SK-N-SH (cell line): ENCODE measurements around the gene P2RY14. TPM values are rescaled to one million over a fixed set of nuclear protein-coding genes. Genes with fewer than 3 reads are reported as not detected.

Source experiments
- CTCF ChIA-PET: fragments of 300-600, 350-600 bp; formaldehyde crosslinking; extraction: SDS; loops from one replicate; lab custom pipeline; 2021; lab: Yijun Ruan, JAX
- POLR2A ChIA-PET: fragments of 350-600 bp; sonication (Branson Sonifier 250); formaldehyde crosslinking; extraction: SDS; loops from one replicate; lab custom pipeline; 2020; ENCODE audit warnings: antibody characterized with exemption, inconsistent platforms; lab: Yijun Ruan, JAX
- DNase-seq: peaks from one replicate; pipeline ENCODE4 v3.0.0; 2012
- H2AFZ ChIP-seq: fragments of 200-600 bp; sonication (generic); 2 replicates; pipeline ENCODE4 v1.8.1; 2016; ENCODE audit warnings: antibody characterized with exemption, mild to moderate bottlenecking, low read depth
- H3F3A ChIP-seq: fragments of 200-600 bp; sonication (generic); replicated peaks from 2 replicates; pipeline ENCODE3; 2016; ENCODE audit warnings: antibody characterized with exemption, mild to moderate bottlenecking; ENCODE audit not compliant: insufficient read depth
- H3K27ac ChIP-seq, 2 experiments: fragments of 200-500 bp in 1 of 2; fragments of 200-600 bp in 1 of 2; sonication (Bioruptor generic) in 1 of 2; sonication (generic), shearing (Covaris generic) in 1 of 2; 2 replicates each; pipeline versions ENCODE4 v1.5.1 to v1.6.1; 2014 to 2016; ENCODE audit warnings: low read depth in 2 of 2, inconsistent platforms in 1 of 2, low read length in 1 of 2, mild to moderate bottlenecking in 1 of 2, mixed read lengths in 1 of 2
- H3K27me3 ChIP-seq: fragments of 200-600 bp; sonication (generic), shearing (Covaris generic); 2 replicates; pipeline ENCODE4 v1.6.1; 2016; ENCODE audit warnings: mixed run types; ENCODE audit not compliant: insufficient read depth
- H3K36me3 ChIP-seq, 2 experiments: fragments of 200-500 bp in 1 of 2; fragments of 200-600 bp in 1 of 2; sonication (Bioruptor generic) in 1 of 2; sonication (generic) in 1 of 2; replicated peaks in 1 of 2; 2 replicates each; pipeline versions ENCODE3 to v1.5.1; 2014 to 2016; ENCODE audit warnings: low read length in 1 of 2, mild to moderate bottlenecking in 1 of 2; ENCODE audit not compliant: insufficient read depth in 2 of 2, control insufficient read depth in 1 of 2
- H3K4me1 ChIP-seq, 2 experiments: fragments of 200-500 bp in 1 of 2; fragments of 200-600 bp in 1 of 2; sonication (Bioruptor generic) in 1 of 2; sonication (generic), shearing (Covaris generic) in 1 of 2; 2 replicates each; pipeline versions ENCODE4 v1.5.1 to v1.6.1; 2014 to 2016; ENCODE audit warnings: low read depth in 1 of 2, low read length in 1 of 2, mixed run types in 1 of 2; ENCODE audit not compliant: insufficient read depth in 2 of 2, control insufficient read depth in 1 of 2
- H3K4me2 ChIP-seq: fragments of 200-600 bp; sonication (generic), shearing (Covaris generic); 2 replicates; pipeline ENCODE4 v1.6.1; 2017; ENCODE audit warnings: mixed run types
- H3K4me3 ChIP-seq, 2 experiments: fragments of 200-500 bp in 1 of 2; fragments of 200-600 bp in 1 of 2; sonication (Bioruptor generic) in 1 of 2; sonication (generic), shearing (Covaris generic) in 1 of 2; 2 replicates each; pipeline versions ENCODE4 v1.5.1 to v1.8.1; 2014 to 2016; ENCODE audit warnings: low read depth in 2 of 2, inconsistent platforms in 1 of 2, low read length in 1 of 2, mild to moderate bottlenecking in 1 of 2, mixed read lengths in 1 of 2, moderate library complexity in 1 of 2
- H3K79me2 ChIP-seq: fragments of 200-600 bp; sonication (generic); 2 replicates; pipeline ENCODE4 v1.8.1; 2017; ENCODE audit warnings: mild to moderate bottlenecking; ENCODE audit not compliant: insufficient read depth
- H3K9ac ChIP-seq: fragments of 200-600 bp; sonication (generic); 2 replicates; pipeline ENCODE4 v1.6.1; 2017; ENCODE audit warnings: mixed run types
- H3K9me2 ChIP-seq: fragments of 200-600 bp; sonication (generic); 2 replicates; pipeline ENCODE4 v1.6.1; 2017; ENCODE audit warnings: mixed run types
- H3K9me3 ChIP-seq: fragments of 200-600 bp; sonication (generic); 2 replicates; pipeline ENCODE4 v1.6.1; 2017; ENCODE audit warnings: mixed run types, mild to moderate bottlenecking, moderate library complexity
- H4K20me1 ChIP-seq: fragments of 200-600 bp; sonication (generic); 2 replicates; pipeline ENCODE4 v1.6.1; 2017; ENCODE audit warnings: mild to moderate bottlenecking, mixed run types; ENCODE audit not compliant: insufficient read depth
- EP300 ChIP-seq, 2 experiments: IDR thresholded peaks; 2 replicates each; pipeline versions ENCODE4 v1.4.0 to v1.6.1; 2012; ENCODE audit warnings: borderline replicate concordance in 1 of 2, low read depth in 1 of 2, low read length in 1 of 2
- FOSL2 ChIP-seq: IDR thresholded peaks from 2 replicates; pipeline ENCODE4 v1.4.0; 2012; ENCODE audit warnings: low read depth, mild to moderate bottlenecking, moderate library complexity, borderline replicate concordance
- FOXJ3 ChIP-seq: sonication (generic); formaldehyde crosslinking; IDR thresholded peaks from 2 replicates; pipeline ENCODE4 v1.5.1; 2020; ENCODE audit warnings: mild to moderate bottlenecking, missing genetic modification reagents
- GABPA ChIP-seq: IDR thresholded peaks from 2 replicates; pipeline ENCODE4 v1.4.0; 2012; ENCODE audit warnings: low read depth, mild to moderate bottlenecking
- GATA2 ChIP-seq: sonication (generic); formaldehyde crosslinking; IDR thresholded peaks from 2 replicates; pipeline ENCODE4 v1.5.0; 2020; ENCODE audit warnings: mild to moderate bottlenecking, missing genetic modification reagents
- MEF2A ChIP-seq: IDR thresholded peaks from 2 replicates; pipeline ENCODE4 v1.4.0; 2012; ENCODE audit warnings: low read depth, borderline replicate concordance
- RAD21 ChIP-seq: IDR thresholded peaks from 2 replicates; pipeline ENCODE4 v1.6.1; 2012; ENCODE audit warnings: mild to moderate bottlenecking, low read length
- SIN3A ChIP-seq: IDR thresholded peaks from 2 replicates; pipeline ENCODE4 v1.6.1; 2012; ENCODE audit warnings: low read depth, mild to moderate bottlenecking, low read length, moderate library complexity, borderline replicate concordance
- TAF1 ChIP-seq: IDR thresholded peaks from 2 replicates; pipeline ENCODE4 v1.6.1; 2012; ENCODE audit warnings: low read depth, mild to moderate bottlenecking, low read length, moderate library complexity, borderline replicate concordance
- USF1 ChIP-seq: IDR thresholded peaks from 2 replicates; pipeline ENCODE4 v1.4.0; 2012; ENCODE audit warnings: low read depth, borderline replicate concordance
- ZBTB33 ChIP-seq: IDR thresholded peaks from 2 replicates; pipeline ENCODE4 v1.4.0; 2012; ENCODE audit warnings: low read depth, borderline replicate concordance
- WGBS: methylation state at CpG from one replicate; pipeline ENCODE4 v1.1.6; 2017; ENCODE audit warnings: low lambda C conversion rate; 5-methylcytosine and 5-hydroxymethylcytosine counted together
- polyA plus RNA-seq, 3 experiments: library from polyadenylated mRNA; depleted of rRNA; stranded (reverse); fragments of >200 nt; gene quantifications; 2 replicates each; pipeline ENCODE4 v1.2.3, GENCODE V29; 2012

Gene P2RY14
- polyA plus RNA-seq, 1 of the 3 experiments (the other 2 are of a cell fraction) = not detected

GRCh38 chr3:151296226-151296625, 17.9 kb upstream of the P2RY14 start:
- Histone ChIP-seq H3K79me2 (no peaks in the 10 kb centered on the region), H3K4me3 (no peak overlapping the region), H4K20me1 (no peaks in the 10 kb centered on the region), H3K4me1 (no peaks in the 10 kb centered on the region), H3K36me3 (no peaks in the 10 kb centered on the region), H3F3A (no peaks in the 10 kb centered on the region), H3K9me3 (no peaks in the 10 kb centered on the region), H3K9me2 (no peaks in the 10 kb centered on the region), H3K4me2 (no peak overlapping the region), H3K27me3 (no peaks in the 10 kb centered on the region; the same call in 1 of the 2 replicates), H2AFZ (no peak overlapping the region), H3K9ac (no peak overlapping the region), H3K27ac (no peak overlapping the region)
- 65% methylated on average over 2 of the region's 3 CpGs for WGBS
- ChIA-PET POLR2A (no interaction called here), CTCF (no interaction called here)
- no peak for DNase-seq
- TF ChIP-seq GABPA = no peak
- no peak for TF ChIP-seq SIN3A
- TF ChIP-seq TAF1 = no peak
- no peak for TF ChIP-seq EP300 (IDR thresholded peaks at IDR 0.05; ENCODE audit: borderline replicate concordance in 1 of 2, low read depth in 1 of 2, low read length in 1 of 2)
- no peak for TF ChIP-seq FOXJ3 (CRISPR knock-in tag)
- TF ChIP-seq GATA2 (CRISPR knock-in tag) = no peak
- no peak for TF ChIP-seq ZBTB33
- TF ChIP-seq RAD21 = no peak
- TF ChIP-seq FOSL2 = no peak

- no peak for DNase-seq
- 62% methylated on average over 6 of the region's 6 CpGs for WGBS
- no peak overlapping the region for H2AFZ ChIP-seq
- no peaks in the 10 kb centered on the region for H3K9me3 ChIP-seq
- H3K27me3 ChIP-seq = peaks cover 7% of the 10 kb centered on the region; the same call in 1 of the 2 replicates
- ChIA-PET CTCF (interaction anchor here (1.0 to 2.7 kb wide), 4 partner anchors 35 to 137 kb away, joined by 3 to 13 read pairs (median 4); no protein-coding TSS in a partner anchor), POLR2A (no interaction called here)
- H3K79me2 ChIP-seq = no peaks in the 10 kb centered on the region
- no peak overlapping the region for H3K4me2 ChIP-seq
- H3K4me3 ChIP-seq = no peak overlapping the region
- no peaks in the 10 kb centered on the region for H3K36me3 ChIP-seq
- TF ChIP-seq USF1 (no peak), MEF2A (no peak)
- H3K4me1 ChIP-seq = no peaks in the 10 kb centered on the region
- H3K9ac ChIP-seq = no peak overlapping the region
- H3K27ac ChIP-seq = no peak overlapping the region
- H4K20me1 ChIP-seq = no peaks in the 10 kb centered on the region
- no peaks in the 10 kb centered on the region for H3F3A ChIP-seq
- H3K9me2 ChIP-seq = no peaks in the 10 kb centered on the region
Observed at GRCh38 chr3:151293127-151293526, 14.8 kb upstream of the P2RY14 start.
